Measurements from ENCODE around the gene SERINC5.

DNA sequence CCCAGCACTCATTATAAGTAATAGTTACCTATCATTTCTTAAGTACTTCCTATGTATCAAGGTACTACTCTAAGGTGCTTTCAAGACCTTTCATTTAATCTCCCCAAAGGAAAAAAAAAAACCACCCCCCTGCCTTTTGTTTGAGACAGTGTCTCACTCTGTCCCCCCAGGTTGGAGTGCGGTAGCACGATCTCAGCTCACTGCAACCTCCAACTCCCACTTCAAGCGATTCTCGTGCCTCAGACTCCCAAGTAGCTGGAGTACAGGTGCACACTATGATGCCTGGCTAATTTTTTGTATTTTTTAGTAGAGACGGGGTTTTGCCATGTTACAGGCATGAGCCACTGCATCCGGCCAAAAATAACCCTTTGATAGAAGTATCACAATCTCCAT is 29.9 kb downstream of the SERINC5 start:
- TF ChIP-seq, protein P1, sequence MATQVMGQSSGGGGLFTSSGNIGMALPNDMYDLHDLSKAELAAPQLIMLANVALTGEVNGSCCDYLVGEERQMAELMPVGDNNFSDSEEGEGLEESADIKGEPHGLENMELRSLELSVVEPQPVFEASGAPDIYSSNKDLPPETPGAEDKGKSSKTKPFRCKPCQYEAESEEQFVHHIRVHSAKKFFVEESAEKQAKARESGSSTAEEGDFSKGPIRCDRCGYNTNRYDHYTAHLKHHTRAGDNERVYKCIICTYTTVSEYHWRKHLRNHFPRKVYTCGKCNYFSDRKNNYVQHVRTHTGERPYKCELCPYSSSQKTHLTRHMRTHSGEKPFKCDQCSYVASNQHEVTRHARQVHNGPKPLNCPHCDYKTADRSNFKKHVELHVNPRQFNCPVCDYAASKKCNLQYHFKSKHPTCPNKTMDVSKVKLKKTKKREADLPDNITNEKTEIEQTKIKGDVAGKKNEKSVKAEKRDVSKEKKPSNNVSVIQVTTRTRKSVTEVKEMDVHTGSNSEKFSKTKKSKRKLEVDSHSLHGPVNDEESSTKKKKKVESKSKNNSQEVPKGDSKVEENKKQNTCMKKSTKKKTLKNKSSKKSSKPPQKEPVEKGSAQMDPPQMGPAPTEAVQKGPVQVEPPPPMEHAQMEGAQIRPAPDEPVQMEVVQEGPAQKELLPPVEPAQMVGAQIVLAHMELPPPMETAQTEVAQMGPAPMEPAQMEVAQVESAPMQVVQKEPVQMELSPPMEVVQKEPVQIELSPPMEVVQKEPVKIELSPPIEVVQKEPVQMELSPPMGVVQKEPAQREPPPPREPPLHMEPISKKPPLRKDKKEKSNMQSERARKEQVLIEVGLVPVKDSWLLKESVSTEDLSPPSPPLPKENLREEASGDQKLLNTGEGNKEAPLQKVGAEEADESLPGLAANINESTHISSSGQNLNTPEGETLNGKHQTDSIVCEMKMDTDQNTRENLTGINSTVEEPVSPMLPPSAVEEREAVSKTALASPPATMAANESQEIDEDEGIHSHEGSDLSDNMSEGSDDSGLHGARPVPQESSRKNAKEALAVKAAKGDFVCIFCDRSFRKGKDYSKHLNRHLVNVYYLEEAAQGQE (IDR thresholded peaks at IDR 0.05; ENCODE audit: insufficient replicate concordance, low read depth): no peak
- TF ChIP-seq CTCF (IDR thresholded peaks at IDR 0.05; ENCODE audit: insufficient read depth, low read length) (no peak), POLR2AphosphoS5 (IDR thresholded peaks at IDR 0.05; ENCODE audit: low read depth) (no peak)
